NOMO-1 (cell line): ENCODE data around the gene TBC1D14.

Experiments used
- DNase-seq, 2 experiments: peaks; one replicate each; lab custom pipeline; 2025; ENCODE audit not compliant: unreplicated experiment in 2 of 2; lab: John Stamatoyannopoulos, UW

TBC1D14 gene

DNA sequence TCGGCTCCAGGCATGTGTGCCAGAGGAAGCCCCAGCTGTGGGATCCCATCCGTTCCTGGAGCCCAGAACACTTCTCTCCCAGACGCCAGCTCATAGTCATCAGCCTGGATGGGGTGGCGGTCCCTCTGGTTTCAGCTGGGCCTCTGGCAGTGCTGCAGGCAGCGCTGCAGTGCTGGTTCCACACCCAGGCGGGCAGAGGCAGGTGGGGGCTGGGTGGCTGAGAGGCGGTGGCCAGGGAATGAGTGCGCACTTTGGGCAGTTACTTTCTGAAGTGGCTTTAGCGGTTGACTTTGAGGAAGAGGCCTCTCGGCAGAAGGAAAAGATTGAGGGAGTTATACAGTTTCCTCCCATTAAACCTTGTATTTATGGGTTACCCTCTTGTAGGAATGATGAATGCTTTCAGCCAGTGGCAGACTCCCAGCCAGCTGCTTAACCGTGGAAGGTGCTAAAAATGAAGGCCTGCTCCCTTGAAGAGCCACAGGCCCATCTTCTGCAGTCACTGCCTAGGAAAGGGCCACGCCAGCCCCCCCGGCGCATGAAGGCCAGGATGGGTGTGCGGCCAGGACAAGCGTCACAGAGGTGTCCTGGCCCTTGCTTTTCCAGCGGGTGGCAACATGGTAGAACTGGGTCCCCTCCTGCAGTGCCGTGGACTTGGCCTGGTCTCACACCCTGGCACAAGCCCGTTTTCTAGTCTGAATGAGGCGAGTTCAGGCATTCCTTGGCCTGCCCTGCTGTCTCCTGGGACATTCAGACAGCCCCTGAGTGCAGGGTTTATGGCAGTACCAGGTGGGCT is 143.5 kb downstream of the TBC1D14 start:
- peak; percentile 92 to 93 for DNase-seq

DNA sequence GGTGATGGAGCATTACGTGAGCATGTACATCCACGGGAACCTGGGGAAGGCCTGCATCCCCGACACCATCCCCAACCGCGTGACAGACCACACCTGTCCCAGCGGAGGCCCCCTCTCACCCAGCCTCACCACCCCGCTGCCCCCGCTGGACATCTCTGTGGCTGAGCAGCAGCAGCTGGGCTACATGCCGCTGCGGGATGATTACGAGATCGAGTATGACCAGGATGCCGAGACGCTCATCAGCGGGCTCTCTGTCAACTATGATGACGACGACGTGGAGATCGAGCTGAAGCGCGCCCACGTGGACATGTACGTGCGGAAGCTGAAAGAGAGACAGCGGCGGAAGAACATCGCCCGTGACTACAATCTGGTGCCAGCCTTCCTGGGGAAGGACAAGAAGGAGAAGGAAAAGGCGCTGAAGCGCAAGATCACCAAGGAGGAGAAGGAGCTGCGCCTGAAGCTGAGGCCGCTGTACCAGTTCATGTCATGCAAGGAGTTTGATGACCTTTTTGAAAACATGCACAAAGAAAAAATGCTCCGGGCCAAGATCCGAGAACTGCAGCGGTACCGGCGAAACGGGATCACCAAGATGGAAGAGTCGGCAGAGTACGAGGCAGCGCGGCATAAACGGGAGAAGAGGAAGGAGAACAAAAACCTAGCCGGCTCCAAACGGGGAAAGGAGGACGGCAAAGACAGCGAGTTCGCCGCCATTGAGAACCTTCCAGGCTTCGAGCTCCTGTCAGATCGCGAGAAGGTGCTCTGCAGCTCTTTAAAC is 144.7 kb downstream of the TBC1D14 start:
- no peak for DNase-seq

GRCh38 chr4:7055111-7055989 is 145.7 kb downstream of the TBC1D14 start:
- DNase-seq: no peak

- no peak for DNase-seq
Measured at GRCh38 chr4:7055990-7056325, 146.3 kb downstream of the TBC1D14 start.

- no peak for DNase-seq
Measured at GRCh38 chr4:7058792-7059191, 149.2 kb downstream of the TBC1D14 start.

DNA sequence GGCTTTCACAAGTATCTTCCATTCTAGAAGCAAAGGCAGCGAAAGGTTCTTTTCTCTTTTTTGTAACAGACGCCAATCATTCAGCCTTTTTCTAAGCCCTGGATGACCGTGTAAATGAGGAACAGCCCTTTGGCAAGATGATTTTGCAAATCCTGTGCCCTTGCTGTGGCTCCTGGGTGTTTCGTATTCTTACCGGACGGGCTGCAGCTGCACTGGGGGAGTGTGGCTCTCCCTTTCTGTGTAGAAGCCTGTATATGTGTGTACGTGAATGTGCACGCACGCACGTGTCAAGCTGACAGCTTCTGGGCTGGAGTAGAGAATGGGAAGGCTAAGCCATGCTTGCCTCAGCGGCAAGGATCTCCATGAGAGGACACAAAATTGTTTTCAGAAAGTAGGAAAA is 150.0 kb downstream of the TBC1D14 start:
- peak; percentile 91 to 92 for DNase-seq

DNA sequence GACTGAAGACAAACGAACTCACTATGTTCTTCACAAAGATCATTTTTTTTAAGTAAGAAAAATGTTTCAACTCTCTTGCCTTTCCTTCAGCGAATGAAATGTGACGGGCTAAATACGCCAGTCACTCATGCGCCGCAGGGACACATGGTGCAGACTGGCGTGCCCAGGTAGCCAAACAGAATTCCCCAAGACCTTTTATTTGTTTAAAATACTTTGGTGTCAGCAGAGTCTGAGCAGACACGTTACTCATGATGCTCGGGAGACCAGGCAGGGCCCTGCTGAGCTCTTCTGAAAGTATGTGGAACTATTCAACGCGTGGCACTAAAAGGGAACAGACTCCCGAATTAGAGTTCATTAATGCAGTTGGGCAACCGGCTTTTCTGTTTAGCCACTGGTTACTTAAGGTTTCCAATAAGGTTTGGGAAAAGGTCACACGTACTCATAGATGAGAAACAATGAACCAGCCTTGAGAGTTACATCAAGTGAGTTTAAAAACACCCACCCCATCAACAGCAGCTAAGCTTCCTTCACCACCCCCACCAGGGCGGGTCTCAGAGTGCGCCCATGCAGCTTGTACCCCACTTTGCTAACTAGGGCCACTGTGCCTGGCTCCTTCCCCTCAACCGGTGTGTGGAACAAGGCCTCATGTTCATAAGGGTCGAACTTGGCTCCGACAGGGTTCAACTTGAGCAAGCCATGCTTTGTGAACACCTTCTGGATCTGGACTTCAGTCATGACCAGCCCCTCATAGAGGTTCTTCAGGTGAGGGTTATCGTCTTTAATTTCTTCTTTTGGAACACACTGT is 150.9 kb downstream of the TBC1D14 start:
- peak; percentile 34 to 74 for DNase-seq

DNA sequence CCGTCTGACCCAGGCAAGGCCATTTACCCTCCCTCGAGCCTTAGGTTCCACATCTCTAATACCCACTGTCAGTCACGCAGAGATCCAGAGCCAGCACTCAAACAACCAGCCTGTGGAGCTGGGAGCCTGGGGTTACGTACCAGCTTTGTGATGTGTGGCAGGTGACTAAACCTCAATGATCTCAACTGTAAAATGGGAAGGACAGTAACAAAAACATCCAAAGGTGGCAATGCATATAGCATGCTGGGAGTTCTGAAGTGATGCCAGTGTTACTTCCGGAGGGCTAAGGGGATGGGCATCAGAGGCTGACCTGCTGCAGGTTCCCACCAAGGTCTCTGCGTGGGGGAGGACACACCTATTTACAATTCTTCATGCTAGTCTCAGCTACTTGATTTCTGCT is 152.2 kb downstream of the TBC1D14 start:
- no peak for DNase-seq

GRCh38 chr4:7062816-7063215 is 153.2 kb downstream of the TBC1D14 start:
- no peak for DNase-seq

DNA sequence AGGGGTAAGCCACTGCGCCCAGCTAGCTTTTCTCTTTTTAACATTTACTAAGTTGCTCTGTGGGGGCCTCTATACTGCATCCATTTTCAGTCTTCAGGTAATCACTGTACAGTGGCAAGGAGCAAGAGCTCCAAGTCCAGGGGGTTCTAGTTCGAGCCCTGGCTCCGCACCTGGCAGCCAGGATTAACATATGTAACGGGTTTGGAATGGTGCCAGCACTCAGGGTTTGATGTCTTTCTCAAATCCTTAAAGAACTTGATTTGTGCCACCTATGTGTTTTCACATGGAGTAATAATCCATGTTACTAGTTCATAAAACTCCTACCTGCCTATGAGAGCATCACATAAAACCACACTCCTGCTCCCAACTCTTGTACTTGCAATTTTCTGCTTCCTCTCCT is 153.7 kb downstream of the TBC1D14 start:
- no peak for DNase-seq

- DNase-seq: no peak
Measured at GRCh38 chr4:7066006-7066405, 156.4 kb downstream of the TBC1D14 start.

GRCh38 chr4:7066493-7066892 is 156.9 kb downstream of the TBC1D14 start:
- DNase-seq: no peak

DNA sequence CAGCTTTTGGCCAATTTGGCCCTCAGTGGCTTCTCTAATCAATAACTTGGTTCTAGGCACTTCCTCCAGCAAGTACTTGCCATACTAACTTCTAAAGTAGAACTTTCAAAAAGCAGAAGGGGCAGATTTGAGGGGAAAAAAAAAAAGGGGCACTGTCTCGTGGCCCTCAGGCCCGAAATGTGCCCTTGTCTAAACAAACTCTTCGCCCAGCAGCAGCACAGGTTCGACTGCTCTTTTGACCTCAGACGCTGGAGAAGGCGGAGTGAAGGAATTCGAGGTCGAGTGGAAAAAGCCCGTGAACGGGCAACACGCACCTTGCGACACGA is 157.5 kb downstream of the TBC1D14 start:
- peak; percentile 66 to 85 for DNase-seq

DNA sequence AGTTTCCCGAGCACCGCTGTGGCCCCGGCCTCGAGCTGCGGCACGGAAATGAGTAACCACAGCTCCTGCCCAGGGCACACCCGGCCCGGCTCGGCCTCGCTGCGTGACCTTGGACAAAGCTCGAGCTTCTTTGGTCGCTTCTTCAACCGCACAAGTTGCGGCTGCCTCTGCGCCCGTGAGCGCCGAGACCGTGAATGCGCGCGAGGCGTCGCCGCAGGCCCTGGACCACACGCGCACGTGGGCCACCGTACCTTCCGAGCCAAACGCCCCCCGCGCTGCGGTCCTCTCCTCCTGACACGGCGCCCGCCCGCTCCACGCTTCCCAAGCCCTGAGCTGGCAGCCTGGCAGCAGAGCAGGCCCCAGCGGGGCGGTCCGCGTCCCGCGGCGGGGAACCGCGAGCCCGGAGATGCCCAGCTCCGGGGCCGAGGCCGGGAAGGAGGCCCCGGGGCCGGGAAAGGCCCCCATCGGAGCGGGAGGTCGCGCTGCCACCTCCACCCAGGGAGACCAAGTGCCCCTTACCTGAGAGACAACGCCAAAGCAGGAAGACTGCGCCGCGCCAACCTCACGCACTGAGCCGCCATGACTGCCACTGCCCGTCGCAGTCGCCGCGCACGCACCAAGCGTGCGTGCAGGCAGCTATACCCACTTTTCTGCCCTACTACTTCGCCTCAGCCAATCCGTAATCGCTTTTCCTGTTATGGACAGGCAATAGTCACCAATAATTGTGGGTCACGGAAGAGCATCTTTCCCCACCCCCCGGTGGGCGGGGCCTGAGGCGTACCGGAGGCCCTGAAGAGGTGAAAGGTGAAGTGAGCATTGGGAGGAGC is 158.0 kb downstream of the TBC1D14 start, which contains the start of gene GRPEL1:
GRPEL1 (minus strand) TSS at position 613 of the 827 bp plus-strand sequence; CDS start at position 581, 32 bp downstream.
- peak; percentile 99 for DNase-seq

DNA sequence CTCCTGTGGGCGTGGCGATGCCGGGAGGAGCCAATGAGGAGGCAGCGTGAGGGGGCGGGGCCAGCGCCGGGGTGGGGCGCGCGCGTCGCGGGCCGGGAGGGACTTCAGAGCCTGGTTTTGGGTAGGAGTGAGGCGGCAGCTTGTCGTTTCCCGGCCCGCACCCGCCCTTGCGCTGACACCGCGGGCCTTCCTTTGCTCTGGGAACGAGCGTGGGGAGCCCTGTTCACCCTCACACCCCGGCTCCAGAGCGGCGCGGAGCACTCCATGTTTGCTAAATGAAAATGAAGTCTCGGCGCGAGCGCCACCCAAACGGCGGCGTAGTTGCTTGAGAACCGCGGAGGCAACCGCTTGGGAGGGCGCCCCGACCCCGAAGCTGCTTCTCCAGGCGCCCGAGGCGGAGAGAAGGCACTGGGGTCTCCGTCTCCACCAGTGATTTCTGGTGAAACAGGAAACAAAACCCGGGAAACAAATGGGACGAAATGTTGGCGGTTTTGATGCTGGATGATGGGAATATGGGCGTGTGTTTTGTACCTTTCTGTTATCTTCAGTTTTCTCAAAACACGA is 158.7 kb downstream of the TBC1D14 start:
- no peak for DNase-seq

- no peak for DNase-seq
Measured at GRCh38 chr4:7068883-7069282, 159.3 kb downstream of the TBC1D14 start.

DNA sequence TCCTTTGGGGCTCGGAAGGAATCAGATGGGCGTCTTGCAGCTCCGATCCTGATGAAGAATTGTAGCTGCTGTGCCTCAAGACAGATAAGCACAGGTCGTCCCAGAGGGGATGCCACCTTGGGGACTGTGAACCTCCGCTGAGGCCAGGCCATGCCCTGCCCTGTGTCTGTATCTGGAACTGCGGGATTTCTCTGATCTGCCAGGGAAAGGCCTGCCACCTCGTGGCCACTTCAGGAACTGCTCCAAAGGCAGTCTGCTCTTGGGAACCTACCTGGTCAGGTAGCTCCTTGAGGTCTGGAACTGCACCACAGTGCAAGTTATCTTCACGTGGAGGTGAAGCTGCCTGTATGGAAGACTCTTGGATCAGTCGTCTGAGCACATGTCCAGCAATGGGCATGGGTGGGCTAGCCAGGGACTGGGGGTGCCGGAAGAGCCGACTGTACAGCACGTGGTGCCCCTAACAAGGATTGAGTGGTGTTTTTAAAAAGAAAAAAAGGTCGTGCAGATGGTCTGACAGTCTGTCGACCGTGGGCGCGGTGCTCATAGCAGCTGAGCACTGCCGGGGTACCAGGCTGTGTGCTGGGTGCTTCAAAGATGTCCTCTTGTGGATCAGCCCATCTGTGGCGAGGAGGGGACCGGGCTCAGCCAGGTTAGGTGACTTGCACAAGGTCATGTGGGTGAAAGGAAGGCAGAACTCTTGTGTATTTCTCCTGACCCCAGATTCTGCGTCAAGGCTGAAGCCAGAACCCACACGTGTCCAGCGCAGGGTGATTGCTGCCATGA is 161.3 kb downstream of the TBC1D14 start:
- DNase-seq: peak; percentile 65 to 82

DNA sequence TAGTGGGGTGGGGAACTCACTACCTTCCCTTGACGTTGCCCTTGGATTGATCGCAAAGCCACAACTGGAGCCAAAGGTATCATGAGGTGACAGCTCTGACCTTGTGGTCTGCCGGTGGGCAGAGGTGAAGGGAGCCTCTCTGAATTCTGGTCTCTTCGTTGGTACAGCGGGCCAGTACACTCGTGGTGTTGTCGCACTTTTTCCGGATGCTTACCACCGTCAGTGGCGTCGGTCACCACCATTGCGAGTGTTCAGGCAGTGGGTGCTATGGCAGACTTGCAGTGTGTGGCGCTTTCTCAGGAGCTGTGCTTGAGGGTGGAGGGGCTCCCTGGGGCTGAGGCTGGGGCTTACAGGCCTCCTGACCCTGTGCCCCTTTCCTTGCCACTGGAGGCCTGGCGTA is 163.4 kb downstream of the TBC1D14 start:
- no peak for DNase-seq
